Astrocyte of the hippocampus (primary cell): ENCODE data around the gene FNBP1.
A peak's percentile ranks its signal among the peaks of the same experiment; 100 is the strongest.
"Not testable (repeated sequence)": the region's sequence is repeated elsewhere in the genome, so short reads cannot be mapped to it uniquely, and the experiment has no call there.

Experiments
- DNase-seq: peaks from one replicate; pipeline ENCODE4 v3.0.0; 2011; ENCODE audit warnings: low read depth, low spot score

The FNBP1 gene

GRCh38 chr9:130022566-130023143 lies 20.3 kb downstream of the FNBP1 start:
- DNase-seq: no peak

- not testable (repeated sequence) for DNase-seq
Observed at GRCh38 chr9:130021842-130022241, 21.1 kb downstream of the FNBP1 start.

- no peak for DNase-seq
Observed at GRCh38 chr9:130021123-130021522, 21.9 kb downstream of the FNBP1 start.

- DNase-seq: peak; percentile 25
Observed at GRCh38 chr9:130020618-130021017, 22.4 kb downstream of the FNBP1 start.

GRCh38 chr9:130018265-130018664 lies 24.7 kb downstream of the FNBP1 start:
- no peak for DNase-seq

GRCh38 chr9:130017510-130017909 lies 25.5 kb downstream of the FNBP1 start:
- DNase-seq: not testable (repeated sequence)

GRCh38 chr9:130017076-130017475 lies 25.9 kb downstream of the FNBP1 start:
- peak; percentile 69 for DNase-seq

GRCh38 chr9:130015353-130016019 lies 27.5 kb downstream of the FNBP1 start:
- DNase-seq: no peak

- DNase-seq: no peak
Observed at GRCh38 chr9:130013326-130013725, 29.7 kb downstream of the FNBP1 start.

- DNase-seq: no peak
Observed at GRCh38 chr9:130010151-130010988, 32.6 kb downstream of the FNBP1 start.

- DNase-seq: not testable (repeated sequence)
Observed at GRCh38 chr9:130009546-130009945, 33.4 kb downstream of the FNBP1 start.

GRCh38 chr9:130008538-130008937 lies 34.5 kb downstream of the FNBP1 start:
- no peak for DNase-seq

- not testable (repeated sequence) for DNase-seq
Observed at GRCh38 chr9:130006952-130007351, 36.0 kb downstream of the FNBP1 start.

GRCh38 chr9:130003943-130004552 lies 38.9 kb downstream of the FNBP1 start:
- no peak for DNase-seq

- no peak for DNase-seq
Observed at GRCh38 chr9:130002320-130002719, 40.7 kb downstream of the FNBP1 start.

- DNase-seq: no peak
Observed at GRCh38 chr9:130001190-130001589, 41.8 kb downstream of the FNBP1 start.

GRCh38 chr9:129999141-129999510 lies 43.9 kb downstream of the FNBP1 start:
- DNase-seq: no peak

GRCh38 chr9:129998491-129999140 lies 44.4 kb downstream of the FNBP1 start:
- DNase-seq: no peak

- DNase-seq: not testable (repeated sequence)
Observed at GRCh38 chr9:129997706-129998105, 45.3 kb downstream of the FNBP1 start.

- DNase-seq: no peak
Observed at GRCh38 chr9:129996161-129996830, 46.7 kb downstream of the FNBP1 start.
